Thyroid gland (tissue), 4 donors: ENCODE measurements around the gene FBXO41.

Source experiments
- CTCF ChIP-seq, 6 experiments: fragments of 200-600 bp in 3 of 6; fragments of 450-650 bp in 3 of 6; sonication (generic) in 3 of 6; IDR thresholded peaks; one replicate each; pipeline ENCODE4 v1.5.1; 2016 to 2019; ENCODE audit warnings: antibody characterized with exemption in 6 of 6, mild to moderate bottlenecking in 2 of 6, inconsistent platforms in 1 of 6, moderate library complexity in 1 of 6
- POLR2A ChIP-seq, 2 donors: fragments of 450-650 bp; IDR thresholded peaks; one replicate each; pipeline ENCODE4 v1.6.1; 2017; ENCODE audit warnings: antibody characterized with exemption in 2 of 2, mild to moderate bottlenecking in 2 of 2, moderate library complexity in 1 of 2

DNA sequence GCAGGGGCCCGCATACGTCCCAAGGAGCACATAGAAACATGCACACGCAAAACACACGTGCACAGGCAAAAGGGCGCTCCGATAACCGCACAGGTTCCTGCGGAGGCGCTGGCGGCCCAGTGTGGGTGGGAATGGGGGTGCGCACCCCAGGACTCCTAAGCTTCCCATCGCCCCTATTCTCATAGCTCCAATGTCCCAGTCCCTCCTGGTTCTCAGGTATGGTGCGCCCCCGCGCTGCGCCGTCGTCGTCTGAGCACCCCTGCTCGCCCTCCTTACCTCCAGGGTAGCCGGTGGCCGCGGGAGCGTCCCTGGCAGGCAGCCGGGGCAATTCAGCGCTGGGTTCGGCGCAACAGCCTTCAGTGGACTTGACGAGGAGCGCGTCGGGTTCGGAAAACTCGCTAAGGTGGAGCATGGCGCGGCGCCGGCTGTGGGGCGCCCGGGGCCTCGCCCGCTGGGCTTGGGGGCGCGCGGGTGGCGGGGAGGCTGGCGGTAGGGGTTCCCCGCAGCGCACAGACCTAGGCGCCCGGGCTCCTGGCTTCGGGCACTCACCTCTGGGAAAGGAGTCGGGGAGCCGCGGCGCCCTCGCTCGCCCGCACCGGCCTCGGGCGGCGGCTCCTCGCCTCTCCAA is 8.7 kb upstream of the FBXO41 start:
- TF ChIP-seq CTCF (IDR thresholded peaks at IDR 0.05) (no peak), POLR2A (IDR thresholded peaks at IDR 0.05) (no peak)
